Body of pancreas (tissue), 4 donors: ENCODE measurements around the gene SLC39A1.

ENCODE experiments used
- CTCF ChIP-seq, 7 experiments: fragments of 450-650 bp in 4 of 7; fragments of 200-600 bp in 3 of 7; sonication (generic) in 3 of 7; IDR thresholded peaks; one replicate each; pipeline ENCODE4 v1.5.1; 2016 to 2019; ENCODE audit warnings: antibody characterized with exemption in 7 of 7
- POLR2A ChIP-seq, 3 donors: fragments of 450-650 bp; IDR thresholded peaks; one replicate each; pipeline ENCODE4 v1.6.1; 2016; ENCODE audit warnings: antibody characterized with exemption in 3 of 3, mild to moderate bottlenecking in 2 of 3

- no peak for TF ChIP-seq CTCF (IDR thresholded peaks at IDR 0.05)
- TF ChIP-seq POLR2A (IDR thresholded peaks at IDR 0.05): no peak
These were observed 30.9 kb downstream of the SLC39A1 start for GRCh38 chr1:153932156-153933131.
